WI38 (cell line): ENCODE measurements around the gene PSMD5.

ENCODE experiments used
- H3K4me3 ChIP-seq: 2 replicates; pipeline ENCODE4 v1.5.1; 2011; ENCODE audit warnings: low read depth, mild to moderate bottlenecking, control low read depth, low read length
- TF ChIP-seq, protein P1 (sequence below): IDR thresholded peaks from 2 replicates; pipeline ENCODE4 v1.5.1; 2012; ENCODE audit warnings: low read depth, mild to moderate bottlenecking, control low read depth, low read length

The PSMD5 gene

DNA sequence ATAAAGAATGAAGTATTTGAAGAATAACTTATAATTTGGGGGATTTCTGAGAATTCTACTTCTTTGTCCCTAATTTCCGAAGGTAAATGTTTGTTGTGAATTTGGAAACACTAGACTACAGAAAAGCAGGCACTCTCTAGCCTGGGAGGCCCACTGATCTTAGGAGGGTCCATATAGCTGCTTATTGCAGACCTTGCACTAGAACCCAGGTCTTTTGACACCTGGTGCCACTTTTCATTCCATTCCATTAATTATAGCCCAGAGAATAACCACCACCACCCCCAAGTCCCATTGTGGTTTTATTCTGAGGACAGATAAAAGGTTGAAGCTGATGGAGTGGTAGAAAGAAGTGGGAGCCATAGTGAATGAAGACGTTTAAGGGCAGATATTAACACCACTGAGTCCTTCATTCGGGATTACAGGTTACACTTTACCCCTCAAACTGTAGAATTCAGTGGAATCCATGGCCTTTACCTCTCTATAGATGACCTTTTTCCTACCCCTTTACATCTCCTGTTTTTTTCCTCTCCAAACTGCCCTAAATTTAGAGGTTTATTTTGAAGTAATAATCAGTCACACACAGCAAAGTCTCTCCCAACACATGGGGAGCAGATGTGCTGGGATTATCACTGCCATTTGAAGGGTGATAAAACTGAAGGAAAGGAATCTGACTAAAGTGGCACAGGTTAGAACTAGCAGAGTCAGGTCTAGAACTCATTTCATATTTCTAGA lies 12.0 kb upstream of the PSMD5 start:
- H3K4me3 ChIP-seq = no peak overlapping the region
- TF ChIP-seq, protein P1, sequence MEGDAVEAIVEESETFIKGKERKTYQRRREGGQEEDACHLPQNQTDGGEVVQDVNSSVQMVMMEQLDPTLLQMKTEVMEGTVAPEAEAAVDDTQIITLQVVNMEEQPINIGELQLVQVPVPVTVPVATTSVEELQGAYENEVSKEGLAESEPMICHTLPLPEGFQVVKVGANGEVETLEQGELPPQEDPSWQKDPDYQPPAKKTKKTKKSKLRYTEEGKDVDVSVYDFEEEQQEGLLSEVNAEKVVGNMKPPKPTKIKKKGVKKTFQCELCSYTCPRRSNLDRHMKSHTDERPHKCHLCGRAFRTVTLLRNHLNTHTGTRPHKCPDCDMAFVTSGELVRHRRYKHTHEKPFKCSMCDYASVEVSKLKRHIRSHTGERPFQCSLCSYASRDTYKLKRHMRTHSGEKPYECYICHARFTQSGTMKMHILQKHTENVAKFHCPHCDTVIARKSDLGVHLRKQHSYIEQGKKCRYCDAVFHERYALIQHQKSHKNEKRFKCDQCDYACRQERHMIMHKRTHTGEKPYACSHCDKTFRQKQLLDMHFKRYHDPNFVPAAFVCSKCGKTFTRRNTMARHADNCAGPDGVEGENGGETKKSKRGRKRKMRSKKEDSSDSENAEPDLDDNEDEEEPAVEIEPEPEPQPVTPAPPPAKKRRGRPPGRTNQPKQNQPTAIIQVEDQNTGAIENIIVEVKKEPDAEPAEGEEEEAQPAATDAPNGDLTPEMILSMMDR = no peak

- TF ChIP-seq, protein P1 = no peak
- H3K4me3 ChIP-seq = no peak overlapping the region
These were observed 10.5 kb upstream of the PSMD5 start for GRCh38 chr9:120853198-120853597.

GRCh38 chr9:120852240-120853010 lies 9.7 kb upstream of the PSMD5 start:
- H3K4me3 ChIP-seq = no peak overlapping the region
- TF ChIP-seq, protein P1 = no peak

DNA sequence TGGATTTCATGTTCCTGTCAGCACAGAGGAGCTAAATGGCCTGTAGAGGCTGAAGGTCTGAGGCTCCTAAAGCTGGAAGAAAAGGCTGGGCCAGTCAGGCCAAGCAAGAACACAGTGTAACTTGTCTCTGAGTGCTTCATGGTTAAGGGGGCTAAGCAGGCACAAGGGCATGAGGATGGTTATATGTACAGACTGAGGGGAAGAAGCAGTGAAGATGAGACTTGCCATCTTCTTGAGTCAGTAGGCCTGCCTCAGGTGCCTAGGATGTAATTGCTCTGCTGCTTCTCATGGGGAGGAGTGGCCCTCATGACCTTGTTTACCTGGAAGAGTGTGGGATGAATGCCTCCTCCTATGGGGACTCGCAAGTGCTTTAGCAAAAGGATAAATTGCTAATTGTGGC lies 8.7 kb upstream of the PSMD5 start:
- H3K4me3 ChIP-seq = no peak overlapping the region
- TF ChIP-seq, protein P1 = no peak

GRCh38 chr9:120850315-120850714 lies 7.6 kb upstream of the PSMD5 start:
- H3K4me3 ChIP-seq = no peak overlapping the region
- TF ChIP-seq, protein P1 = no peak

GRCh38 chr9:120846906-120847305 lies 4.2 kb upstream of the PSMD5 start:
- H3K4me3 ChIP-seq = no peak overlapping the region
- TF ChIP-seq, protein P1 = no peak

DNA sequence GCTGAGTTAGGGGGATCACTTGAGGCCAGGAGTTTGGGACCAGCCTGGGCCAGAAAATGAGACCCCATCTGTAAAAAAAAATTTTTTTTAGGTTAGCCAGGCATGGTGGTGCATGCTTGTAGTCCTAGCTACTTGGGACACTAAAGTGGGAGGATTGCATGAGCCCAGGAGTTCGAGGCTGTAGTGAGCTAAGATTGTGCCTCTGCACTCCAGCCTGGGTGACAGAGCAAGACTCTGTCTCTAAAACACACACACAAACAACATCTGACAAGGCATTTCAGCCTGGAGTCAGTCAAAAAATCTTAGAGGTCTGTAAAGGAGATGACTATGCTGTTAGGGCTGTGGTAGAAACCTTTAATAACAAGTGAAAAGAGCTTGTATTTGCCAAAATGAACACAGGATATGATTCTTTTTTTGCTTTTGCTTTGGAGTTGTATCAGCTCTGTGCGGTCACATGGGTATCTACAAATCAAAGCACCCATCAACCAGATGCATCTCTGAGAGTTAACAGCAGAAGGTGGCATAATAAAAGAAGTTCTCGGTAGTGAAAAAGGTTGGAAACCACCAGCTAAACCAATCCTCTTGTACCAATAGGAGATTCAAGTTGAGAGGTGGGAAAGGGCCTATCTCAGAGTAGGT lies 3.6 kb upstream of the PSMD5 start:
- H3K4me3 ChIP-seq = no peak overlapping the region
- TF ChIP-seq, protein P1 = no peak
